BLaER1 (cell line): ENCODE results near the gene ST6GALNAC5.

ENCODE experiments used
- H3K27ac ChIP-seq: shearing (Covaris generic); formaldehyde crosslinking; 2 replicates; pipeline ENCODE4 v1.8.1; 2022
- H3K27me3 ChIP-seq: shearing (Covaris generic); formaldehyde crosslinking; 2 replicates; pipeline ENCODE4 v1.8.1; 2022
- H3K36me3 ChIP-seq: shearing (Covaris generic); formaldehyde crosslinking; 2 replicates; pipeline ENCODE4 v1.8.1; 2022
- H3K4me1 ChIP-seq: shearing (Covaris generic); formaldehyde crosslinking; 2 replicates; pipeline ENCODE4 v1.8.1; 2022
- H3K4me2 ChIP-seq: shearing (Covaris generic); formaldehyde crosslinking; 2 replicates; pipeline ENCODE4 v1.8.1; 2022
- H3K4me3 ChIP-seq: shearing (Covaris generic); formaldehyde crosslinking; 2 replicates; pipeline ENCODE4 v1.8.1; 2022
- H3K9ac ChIP-seq: shearing (Covaris generic); formaldehyde crosslinking; 2 replicates; pipeline ENCODE4 v1.8.1; 2022
- H3K9me3 ChIP-seq: shearing (Covaris generic); formaldehyde crosslinking; 2 replicates; pipeline ENCODE4 v1.8.1; 2022
- H4K20me1 ChIP-seq: shearing (Covaris generic); formaldehyde crosslinking; 2 replicates; pipeline ENCODE4 v1.8.1; 2022
- Cebpa-rat ChIP-seq: shearing (Covaris generic); IDR thresholded peaks from 2 replicates; pipeline ENCODE4 v1.8.1; 2022

Gene ST6GALNAC5

DNA sequence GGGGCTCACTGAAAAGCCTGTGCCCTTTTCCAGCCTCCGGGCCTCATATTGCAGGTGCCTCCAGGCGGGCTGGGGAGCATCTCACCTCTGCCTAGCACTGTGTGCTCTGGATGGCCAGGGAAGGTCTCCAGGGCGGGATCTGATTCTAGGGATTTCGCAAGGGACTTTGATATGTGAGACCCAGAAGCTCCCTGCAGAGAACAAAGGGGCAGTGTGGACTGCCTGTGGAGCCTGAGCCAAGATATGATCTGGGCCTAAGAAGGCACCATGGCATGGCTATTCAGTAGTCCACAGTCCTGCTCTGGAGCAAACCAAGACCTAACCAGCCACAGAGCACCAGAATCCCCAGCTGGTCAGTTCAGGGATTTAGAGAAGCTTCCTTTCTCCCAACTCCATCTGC lies 157.2 kb downstream of the ST6GALNAC5 start:
- Histone ChIP-seq H3K27me3 (no peaks in the 10 kb centered on the region), H4K20me1 (no peaks in the 10 kb centered on the region), H3K4me3 (no peak overlapping the region), H3K36me3 (no peaks in the 10 kb centered on the region), H3K4me2 (no peak overlapping the region), H3K9me3 (no peaks in the 10 kb centered on the region), H3K9ac (no peak overlapping the region), H3K4me1 (peaks cover 5% of the 10 kb centered on the region), H3K27ac (no peak overlapping the region)
- no peak for TF ChIP-seq Cebpa-rat

DNA sequence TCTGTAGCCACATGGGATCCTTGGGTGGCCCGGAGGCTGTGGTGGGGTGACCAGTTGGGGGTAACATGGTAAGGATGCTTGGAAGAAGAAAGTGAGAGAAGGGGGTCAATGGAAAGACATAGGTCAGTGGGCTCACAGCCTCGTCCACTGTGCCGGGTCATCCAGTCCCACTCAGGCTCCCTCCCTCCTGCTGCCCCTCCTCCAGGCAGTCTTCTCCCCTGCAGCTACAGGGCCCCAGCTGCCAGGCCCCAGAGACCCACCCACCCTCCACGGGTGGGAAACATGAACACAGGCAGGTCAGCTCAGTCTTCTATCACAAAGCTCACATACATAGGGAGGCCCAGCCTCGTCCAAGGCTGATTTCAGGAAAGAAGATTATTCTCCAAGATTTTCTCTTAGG lies 158.3 kb downstream of the ST6GALNAC5 start:
- no peaks in the 10 kb centered on the region for H3K9me3 ChIP-seq
- H3K9ac ChIP-seq = no peak overlapping the region
- H4K20me1 ChIP-seq = no peaks in the 10 kb centered on the region
- H3K4me2 ChIP-seq = no peak overlapping the region
- no peak overlapping the region for H3K4me3 ChIP-seq
- no peak for TF ChIP-seq Cebpa-rat
- H3K4me1 ChIP-seq = no peaks in the 10 kb centered on the region
- no peaks in the 10 kb centered on the region for H3K36me3 ChIP-seq
- H3K27ac ChIP-seq = no peak overlapping the region
- no peaks in the 10 kb centered on the region for H3K27me3 ChIP-seq

DNA sequence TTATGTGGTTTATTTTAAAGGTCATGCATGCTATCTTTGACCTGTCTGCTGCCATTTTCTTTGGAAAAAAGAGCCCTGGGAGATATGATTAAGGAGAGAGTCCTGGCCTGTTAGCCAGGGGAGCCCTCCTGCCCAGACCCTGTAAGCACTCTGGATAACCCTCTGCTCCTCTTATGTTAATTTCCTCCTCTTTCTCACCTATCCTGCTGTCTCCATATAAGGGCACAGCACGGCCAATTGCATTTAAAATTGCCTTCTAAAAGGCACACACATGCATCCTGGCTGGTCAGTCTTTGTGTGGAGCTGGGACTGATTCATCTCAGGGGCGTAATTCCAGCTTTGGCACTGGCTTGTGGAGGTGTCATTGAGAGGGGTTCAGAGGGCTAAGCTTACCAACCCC lies 158.9 kb downstream of the ST6GALNAC5 start:
- Histone ChIP-seq H3K27ac (no peak overlapping the region), H3K4me1 (no peaks in the 10 kb centered on the region), H3K27me3 (no peaks in the 10 kb centered on the region), H4K20me1 (no peaks in the 10 kb centered on the region), H3K9me3 (no peaks in the 10 kb centered on the region), H3K4me2 (no peak overlapping the region), H3K36me3 (no peaks in the 10 kb centered on the region), H3K9ac (no peak overlapping the region), H3K4me3 (no peak overlapping the region)
- TF ChIP-seq Cebpa-rat = no peak

DNA sequence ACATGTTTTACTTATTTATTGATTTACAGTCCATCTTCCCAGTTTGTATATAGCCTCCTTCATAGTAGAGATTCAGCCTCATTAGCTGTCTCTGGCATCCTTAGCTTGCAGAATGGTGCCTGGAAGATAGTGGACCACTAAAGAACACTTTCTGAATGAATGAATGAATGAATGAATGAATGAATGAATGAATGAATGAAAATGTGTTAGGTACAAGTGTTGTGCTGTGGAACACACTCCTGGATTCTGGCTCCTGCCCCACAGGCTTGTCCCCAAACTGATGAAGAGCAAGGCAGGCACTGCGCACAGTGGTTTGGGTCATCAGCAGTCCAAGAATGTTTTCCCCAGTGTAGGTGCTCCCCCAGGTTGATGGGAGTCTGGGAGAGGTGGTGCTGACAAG lies 159.4 kb downstream of the ST6GALNAC5 start:
- no peak overlapping the region for H3K27ac ChIP-seq
- no peak overlapping the region for H3K9ac ChIP-seq
- H3K9me3 ChIP-seq = no peaks in the 10 kb centered on the region
- no peak for TF ChIP-seq Cebpa-rat
- no peaks in the 10 kb centered on the region for H3K27me3 ChIP-seq
- H3K4me1 ChIP-seq = no peaks in the 10 kb centered on the region
- no peak overlapping the region for H3K4me2 ChIP-seq
- H3K4me3 ChIP-seq = no peak overlapping the region
- no peaks in the 10 kb centered on the region for H4K20me1 ChIP-seq
- H3K36me3 ChIP-seq = no peaks in the 10 kb centered on the region

DNA sequence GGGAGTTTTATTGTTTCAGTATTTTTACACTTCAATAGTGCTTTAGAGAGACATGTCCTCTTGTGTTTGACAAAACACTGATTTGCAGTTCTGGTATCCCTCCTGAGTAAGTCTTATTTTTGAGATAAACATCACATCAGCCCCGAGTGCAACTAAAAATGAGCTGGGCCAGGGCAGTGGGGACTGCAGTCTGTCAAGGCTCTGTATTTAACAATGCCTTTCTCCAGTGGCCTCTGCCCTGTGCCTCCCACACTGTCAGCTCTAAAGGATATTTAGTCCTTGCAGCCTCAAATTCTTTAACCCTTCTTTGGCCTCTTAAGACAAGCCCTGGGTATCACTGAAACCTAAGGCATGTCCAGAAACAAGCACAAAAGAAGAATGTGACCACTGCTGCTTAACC lies 160.6 kb downstream of the ST6GALNAC5 start:
- TF ChIP-seq Cebpa-rat = no peak
- H3K9ac ChIP-seq = no peak overlapping the region
- H3K4me2 ChIP-seq = no peak overlapping the region
- H4K20me1 ChIP-seq = no peaks in the 10 kb centered on the region
- no peaks in the 10 kb centered on the region for H3K36me3 ChIP-seq
- no peaks in the 10 kb centered on the region for H3K9me3 ChIP-seq
- no peak overlapping the region for H3K27ac ChIP-seq
- H3K4me1 ChIP-seq = no peaks in the 10 kb centered on the region
- H3K27me3 ChIP-seq = no peaks in the 10 kb centered on the region
- H3K4me3 ChIP-seq = no peak overlapping the region

DNA sequence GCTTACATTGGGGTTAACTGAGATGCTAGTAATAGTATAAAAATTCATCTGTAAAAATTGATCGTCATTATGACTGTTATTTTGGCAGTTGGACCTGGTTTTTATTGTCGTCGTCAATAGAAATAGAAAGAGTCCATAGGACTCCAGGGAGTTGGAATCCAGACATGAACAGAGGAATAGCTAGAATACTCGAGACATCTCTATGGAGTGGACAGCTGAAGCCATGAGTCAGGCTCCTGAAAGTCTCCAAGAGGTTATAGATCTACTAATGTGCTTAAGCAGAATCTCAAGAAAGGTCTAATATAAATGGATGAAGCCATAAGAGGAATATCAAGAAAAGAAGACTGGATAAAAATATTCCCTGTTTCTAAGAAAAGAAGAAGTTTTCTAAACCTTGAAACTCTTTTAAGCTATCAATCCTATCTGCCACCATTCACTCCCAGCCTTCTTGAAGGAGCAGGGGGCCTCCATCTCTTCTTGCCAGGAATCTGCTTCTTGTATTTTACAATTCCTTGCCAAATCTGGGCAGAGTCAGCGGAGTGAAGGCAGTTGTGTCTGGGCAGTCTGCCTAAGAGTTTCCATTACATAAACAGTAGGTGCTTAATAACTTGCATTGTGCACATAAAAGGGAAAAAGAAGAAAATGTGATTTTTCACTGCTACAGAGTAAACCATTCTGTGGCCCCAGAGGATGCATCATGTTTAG lies 163.3 kb downstream of the ST6GALNAC5 start:
- Histone ChIP-seq H3K27ac (no peak overlapping the region), H4K20me1 (no peaks in the 10 kb centered on the region), H3K9me3 (no peaks in the 10 kb centered on the region), H3K9ac (no peak overlapping the region), H3K27me3 (no peaks in the 10 kb centered on the region), H3K4me2 (no peak overlapping the region), H3K4me1 (no peaks in the 10 kb centered on the region), H3K36me3 (no peaks in the 10 kb centered on the region), H3K4me3 (no peak overlapping the region)
- no peak for TF ChIP-seq Cebpa-rat

DNA sequence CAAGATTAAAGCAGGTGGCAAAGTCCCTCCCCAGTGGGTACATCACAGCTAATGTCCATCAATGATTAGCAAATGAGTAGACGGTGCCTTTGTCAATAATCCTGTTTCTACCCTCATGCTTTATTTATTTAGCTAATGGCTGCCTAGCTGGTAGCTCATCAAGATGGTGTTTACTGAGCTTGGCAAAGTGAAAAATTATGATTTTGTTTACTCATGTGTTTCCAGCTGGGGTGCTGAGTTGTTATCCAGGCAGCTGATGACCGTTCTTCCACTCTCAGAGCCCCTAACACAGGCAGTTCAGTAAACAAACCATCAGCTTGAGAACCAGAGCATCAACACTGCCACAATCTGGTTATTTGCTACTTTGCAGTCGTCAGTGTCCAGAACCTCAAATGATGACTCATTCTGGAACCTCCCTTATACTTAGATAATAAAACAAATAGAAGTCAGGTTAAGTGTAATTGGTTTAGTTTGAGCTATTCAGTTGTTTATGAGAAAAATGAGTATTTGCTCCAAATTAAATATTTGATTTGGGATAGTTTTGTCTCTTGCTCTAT lies 163.9 kb downstream of the ST6GALNAC5 start:
- H3K4me3 ChIP-seq = no peak overlapping the region
- H4K20me1 ChIP-seq = no peaks in the 10 kb centered on the region
- H3K4me1 ChIP-seq = no peaks in the 10 kb centered on the region
- H3K9ac ChIP-seq = no peak overlapping the region
- H3K9me3 ChIP-seq = no peaks in the 10 kb centered on the region
- no peak for TF ChIP-seq Cebpa-rat
- no peak overlapping the region for H3K4me2 ChIP-seq
- no peaks in the 10 kb centered on the region for H3K27me3 ChIP-seq
- H3K36me3 ChIP-seq = no peaks in the 10 kb centered on the region
- no peak overlapping the region for H3K27ac ChIP-seq

DNA sequence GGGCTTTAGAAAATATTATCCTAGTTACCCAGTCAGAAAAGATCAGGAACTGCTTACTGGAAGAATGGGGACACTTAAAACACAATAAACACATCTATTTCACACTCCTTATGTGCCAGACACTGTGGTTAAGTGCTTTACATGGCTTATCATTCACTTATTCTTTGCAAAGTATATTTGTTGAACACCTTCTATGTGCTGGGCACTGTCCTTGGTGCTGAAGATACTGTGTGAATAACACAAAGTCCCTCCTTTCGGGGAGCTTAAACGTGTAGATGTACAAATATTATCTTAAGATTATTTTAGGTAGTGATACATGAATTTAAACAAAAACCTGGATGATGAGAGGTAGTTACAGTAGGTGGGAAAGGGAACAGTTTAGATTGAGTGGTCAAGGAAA lies 169.3 kb downstream of the ST6GALNAC5 start:
- H3K27ac ChIP-seq = no peak overlapping the region
- TF ChIP-seq Cebpa-rat = no peak
- no peaks in the 10 kb centered on the region for H3K36me3 ChIP-seq
- H3K4me2 ChIP-seq = no peak overlapping the region
- no peak overlapping the region for H3K4me3 ChIP-seq
- no peak overlapping the region for H3K9ac ChIP-seq
- H4K20me1 ChIP-seq = no peaks in the 10 kb centered on the region
- no peaks in the 10 kb centered on the region for H3K27me3 ChIP-seq
- no peaks in the 10 kb centered on the region for H3K9me3 ChIP-seq
- no peaks in the 10 kb centered on the region for H3K4me1 ChIP-seq

DNA sequence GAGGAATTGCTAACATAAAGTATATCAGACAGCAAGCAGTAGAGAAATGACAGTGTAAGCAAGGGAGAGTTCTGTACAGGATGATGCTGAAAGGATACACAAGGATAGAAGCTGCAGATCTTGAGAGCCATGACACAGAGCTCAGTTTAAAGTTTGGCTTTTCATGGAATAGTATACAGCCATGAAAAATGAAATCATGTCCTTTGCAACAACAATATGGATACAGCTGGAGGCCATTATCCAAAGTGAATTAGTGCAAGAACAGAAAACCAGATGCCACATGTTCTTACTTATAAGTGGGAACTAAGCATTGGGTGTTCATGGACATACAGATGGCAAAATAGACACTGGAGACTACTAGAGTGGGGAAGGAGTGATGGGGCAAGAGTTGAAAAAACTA lies 169.8 kb downstream of the ST6GALNAC5 start:
- Histone ChIP-seq H3K4me3 (no peak overlapping the region), H4K20me1 (no peaks in the 10 kb centered on the region), H3K36me3 (no peaks in the 10 kb centered on the region), H3K27ac (no peak overlapping the region), H3K4me1 (no peaks in the 10 kb centered on the region), H3K9ac (no peak overlapping the region), H3K4me2 (no peak overlapping the region), H3K27me3 (no peaks in the 10 kb centered on the region), H3K9me3 (no peaks in the 10 kb centered on the region)
- no peak for TF ChIP-seq Cebpa-rat

DNA sequence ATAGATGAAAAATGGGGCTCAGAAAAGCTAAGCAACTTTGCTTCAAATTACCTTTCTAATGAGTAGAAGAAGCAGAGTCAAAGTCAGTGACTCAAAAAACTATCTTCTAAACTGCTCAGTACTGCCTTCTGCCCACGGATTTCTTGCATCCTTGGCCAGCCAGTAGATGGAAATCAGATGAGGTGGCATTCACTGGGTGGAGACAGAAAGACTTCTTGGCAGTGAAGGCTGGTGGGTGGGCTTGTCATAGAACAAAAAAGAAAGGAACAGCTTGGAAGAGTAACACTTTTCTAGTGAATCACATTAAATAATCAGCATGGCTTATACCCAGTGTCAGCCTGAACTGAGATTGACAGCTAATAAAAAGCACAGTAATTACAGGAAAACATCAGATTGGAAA lies 170.7 kb downstream of the ST6GALNAC5 start:
- H3K4me2 ChIP-seq = no peak overlapping the region
- H3K27me3 ChIP-seq = no peaks in the 10 kb centered on the region
- no peaks in the 10 kb centered on the region for H3K36me3 ChIP-seq
- H3K9me3 ChIP-seq = no peaks in the 10 kb centered on the region
- no peaks in the 10 kb centered on the region for H4K20me1 ChIP-seq
- H3K4me1 ChIP-seq = no peaks in the 10 kb centered on the region
- no peak overlapping the region for H3K9ac ChIP-seq
- H3K4me3 ChIP-seq = no peak overlapping the region
- H3K27ac ChIP-seq = no peak overlapping the region
- no peak for TF ChIP-seq Cebpa-rat

DNA sequence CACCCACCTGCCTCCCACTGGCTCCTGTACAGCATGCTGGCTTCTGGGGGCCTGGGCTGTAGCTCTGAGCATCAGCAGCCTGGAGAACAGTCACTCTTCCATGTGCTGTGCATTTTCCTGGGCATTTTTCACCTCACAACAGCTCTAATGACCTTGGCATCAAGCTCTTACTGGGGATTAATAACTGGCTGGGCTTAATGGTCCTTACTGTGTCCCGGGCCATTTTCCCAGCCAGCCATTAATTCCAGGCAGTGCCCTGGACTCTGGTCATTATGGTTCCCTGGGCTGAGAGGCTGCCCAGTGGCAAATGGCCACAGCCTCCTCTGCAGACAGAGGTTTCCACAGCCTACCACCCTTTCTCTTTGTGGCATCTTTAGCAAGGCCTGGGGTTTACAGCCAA lies 171.8 kb downstream of the ST6GALNAC5 start:
- Histone ChIP-seq H3K4me3 (no peak overlapping the region), H3K9me3 (no peaks in the 10 kb centered on the region), H3K36me3 (no peaks in the 10 kb centered on the region), H3K9ac (no peak overlapping the region), H3K4me1 (no peaks in the 10 kb centered on the region), H3K4me2 (no peak overlapping the region), H4K20me1 (no peaks in the 10 kb centered on the region), H3K27me3 (no peaks in the 10 kb centered on the region), H3K27ac (no peak overlapping the region)
- no peak for TF ChIP-seq Cebpa-rat
